Liver (tissue), 3 donors: ENCODE data around the gene LRP5.

Source experiments
- CTCF ChIP-seq: fragments of 150-350 bp; IDR thresholded peaks from 2 replicates; pipeline ENCODE4 v1.5.1; 2017; ENCODE audit warnings: improper control_type of control experiment, low read depth, low read length; ENCODE audit not compliant: missing input control
- MAX ChIP-seq: IDR thresholded peaks from 2 replicates; pipeline ENCODE4 v1.6.1; 2016; ENCODE audit warnings: antibody characterized with exemption
- REST ChIP-seq: IDR thresholded peaks from 2 replicates; pipeline ENCODE4 v1.6.1; 2016; ENCODE audit warnings: antibody characterized with exemption, mild to moderate bottlenecking
- TAF1 ChIP-seq: conservative IDR thresholded peaks from 2 replicates; pipeline ENCODE4 v1.6.1; 2016; ENCODE audit warnings: antibody characterized with exemption, mild to moderate bottlenecking
- donor health status: healthy.
- donor health status: healthy.

- TF ChIP-seq CTCF (no peak), TAF1 (no peak), MAX (no peak), REST (no peak)
Measured at GRCh38 chr11:68293708-68294107, 18.7 kb upstream of the LRP5 start.
